Esophagus squamous epithelium (tissue), 4 donors: ENCODE measurements around the gene TMEM135.

Source experiments
- POLR2A ChIP-seq, 4 donors: fragments of 450-650 bp; IDR thresholded peaks; one replicate each; pipeline ENCODE4 v1.6.1; 2017; ENCODE audit warnings: antibody characterized with exemption in 4 of 4, mild to moderate bottlenecking in 4 of 4, moderate library complexity in 3 of 4
- TF ChIP-seq, protein P1 (sequence below), 6 experiments: fragments of 450-650 bp in 4 of 6; fragments of 200-600 bp in 2 of 6; sonication (generic) in 2 of 6; IDR thresholded peaks; one replicate each; pipeline ENCODE4 v1.5.1; 2016 to 2019; ENCODE audit warnings: antibody characterized with exemption in 6 of 6, mild to moderate bottlenecking in 4 of 6, moderate library complexity in 4 of 6

- TF ChIP-seq, protein P1, sequence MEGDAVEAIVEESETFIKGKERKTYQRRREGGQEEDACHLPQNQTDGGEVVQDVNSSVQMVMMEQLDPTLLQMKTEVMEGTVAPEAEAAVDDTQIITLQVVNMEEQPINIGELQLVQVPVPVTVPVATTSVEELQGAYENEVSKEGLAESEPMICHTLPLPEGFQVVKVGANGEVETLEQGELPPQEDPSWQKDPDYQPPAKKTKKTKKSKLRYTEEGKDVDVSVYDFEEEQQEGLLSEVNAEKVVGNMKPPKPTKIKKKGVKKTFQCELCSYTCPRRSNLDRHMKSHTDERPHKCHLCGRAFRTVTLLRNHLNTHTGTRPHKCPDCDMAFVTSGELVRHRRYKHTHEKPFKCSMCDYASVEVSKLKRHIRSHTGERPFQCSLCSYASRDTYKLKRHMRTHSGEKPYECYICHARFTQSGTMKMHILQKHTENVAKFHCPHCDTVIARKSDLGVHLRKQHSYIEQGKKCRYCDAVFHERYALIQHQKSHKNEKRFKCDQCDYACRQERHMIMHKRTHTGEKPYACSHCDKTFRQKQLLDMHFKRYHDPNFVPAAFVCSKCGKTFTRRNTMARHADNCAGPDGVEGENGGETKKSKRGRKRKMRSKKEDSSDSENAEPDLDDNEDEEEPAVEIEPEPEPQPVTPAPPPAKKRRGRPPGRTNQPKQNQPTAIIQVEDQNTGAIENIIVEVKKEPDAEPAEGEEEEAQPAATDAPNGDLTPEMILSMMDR (IDR thresholded peaks at IDR 0.05), result no peak
- TF ChIP-seq POLR2A (IDR thresholded peaks at IDR 0.05), result no peak
Measured at GRCh38 chr11:87368858-87369480, 331.2 kb downstream of the TMEM135 start.
